Femur (tissue), 1 donor: ENCODE measurements around the gene KIF5A.

Source experiments
- DNase-seq: peaks from one replicate; pipeline ENCODE4 v3.0.0-alpha.2; 2017

KIF5A gene

DNA sequence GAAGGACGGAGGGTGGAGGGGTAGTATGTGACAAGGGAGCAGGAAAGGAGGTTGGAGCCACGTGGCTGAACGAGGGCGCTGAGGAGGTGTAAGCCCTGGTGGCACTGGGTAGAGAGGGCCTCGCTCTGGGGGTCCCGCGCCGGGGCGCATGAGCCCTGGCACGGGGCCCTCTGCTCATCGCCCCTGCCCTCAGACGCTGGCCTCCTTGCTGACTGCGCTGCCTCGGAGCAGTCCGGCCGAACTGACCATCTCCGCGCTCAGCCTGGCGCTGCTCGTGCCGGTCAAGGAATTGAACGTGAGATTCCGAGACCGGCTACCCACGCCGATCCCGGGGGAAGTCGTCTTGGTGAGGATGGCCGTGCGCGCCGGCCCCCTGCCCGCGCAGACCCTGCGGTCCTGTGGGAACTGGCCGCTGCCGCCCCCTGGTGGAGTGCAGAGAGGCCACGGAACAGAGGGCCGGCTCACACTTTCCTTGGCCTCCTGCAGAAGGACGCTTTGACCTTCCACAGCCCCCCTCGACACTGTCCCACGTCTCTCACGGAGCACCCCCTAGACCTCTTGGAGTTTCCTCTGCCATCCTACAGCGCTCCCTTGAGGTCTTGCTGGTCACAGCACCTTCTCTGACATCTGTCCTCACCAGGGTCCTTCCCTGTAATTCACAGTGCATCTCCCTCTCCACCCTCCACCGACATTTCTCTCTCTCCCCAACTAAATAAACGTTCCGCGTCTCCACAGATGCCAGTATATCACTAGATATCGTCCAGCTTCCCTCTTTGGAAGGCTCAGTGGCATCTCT lies 71.9 kb downstream of the KIF5A start:
- peak; percentile 77 for DNase-seq

GRCh38 chr12:57622293-57623245 lies 72.7 kb downstream of the KIF5A start:
- DNase-seq: no peak

GRCh38 chr12:57623385-57623784 lies 73.5 kb downstream of the KIF5A start:
- no peak for DNase-seq

DNA sequence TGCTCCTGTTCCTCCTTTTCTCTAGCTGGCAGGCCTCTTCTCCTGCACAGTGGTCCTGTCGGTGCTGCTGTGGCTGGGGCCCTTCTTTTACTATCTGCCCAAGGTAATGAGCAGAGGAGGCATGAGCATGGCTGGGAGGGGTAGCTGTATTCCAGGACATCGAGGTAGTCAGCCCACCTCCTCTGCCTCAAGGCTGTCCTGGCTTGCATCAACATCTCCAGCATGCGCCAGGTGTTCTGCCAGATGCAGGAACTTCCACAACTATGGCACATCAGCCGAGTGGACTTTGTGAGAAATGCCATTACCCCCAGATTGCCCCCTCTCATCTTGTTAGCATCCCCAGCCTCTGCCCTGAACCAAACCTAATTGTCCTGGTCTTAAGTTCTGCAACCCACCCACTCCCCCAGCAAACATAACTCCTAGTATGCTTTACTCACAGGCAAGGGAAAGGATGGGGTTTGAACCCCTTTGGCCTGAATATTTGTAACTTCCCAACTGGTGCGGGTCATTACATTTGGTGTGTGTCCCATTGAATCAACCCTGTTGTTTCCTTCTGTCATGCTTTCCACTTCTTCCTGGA lies 74.1 kb downstream of the KIF5A start:
- no peak for DNase-seq

DNA sequence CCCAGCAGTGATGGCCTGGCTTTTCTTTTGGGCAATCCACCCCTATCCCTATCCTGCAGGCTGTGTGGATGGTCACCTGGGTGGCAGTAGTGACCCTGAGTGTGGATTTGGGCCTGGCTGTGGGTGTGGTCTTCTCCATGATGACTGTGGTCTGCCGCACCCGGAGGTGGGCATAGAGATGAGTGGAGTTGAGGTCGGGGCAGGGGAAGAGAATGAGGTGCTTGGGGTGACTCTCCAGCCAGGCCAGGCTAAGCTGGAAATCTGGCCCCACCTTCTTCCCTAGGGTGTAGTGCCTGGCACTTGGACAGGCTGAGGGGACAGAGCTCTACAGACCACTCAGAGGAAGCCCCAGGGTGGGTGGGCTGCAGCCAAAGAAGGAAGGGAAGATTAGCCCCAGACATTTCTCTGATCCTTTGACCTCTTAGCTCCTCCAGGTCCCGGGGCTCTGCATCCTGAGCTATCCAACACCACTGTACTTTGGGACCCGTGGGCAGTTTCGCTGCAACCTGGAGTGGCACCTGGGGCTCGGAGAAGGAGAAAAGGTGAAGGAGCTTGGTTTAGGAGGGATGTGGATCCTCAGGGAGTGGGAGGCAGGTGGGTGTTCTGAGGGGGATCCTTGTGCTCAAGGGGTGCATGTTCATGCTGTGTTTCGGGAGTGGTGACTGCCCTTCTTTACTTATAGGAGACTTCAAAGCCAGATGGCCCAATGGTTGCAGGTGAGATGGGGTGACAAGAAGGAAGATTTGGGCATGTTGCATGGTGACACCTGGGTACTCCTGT lies 74.8 kb downstream of the KIF5A start:
- DNase-seq: no peak

- DNase-seq: peak; percentile 15
Measured at GRCh38 chr12:57625261-57626032, 75.6 kb downstream of the KIF5A start.

DNA sequence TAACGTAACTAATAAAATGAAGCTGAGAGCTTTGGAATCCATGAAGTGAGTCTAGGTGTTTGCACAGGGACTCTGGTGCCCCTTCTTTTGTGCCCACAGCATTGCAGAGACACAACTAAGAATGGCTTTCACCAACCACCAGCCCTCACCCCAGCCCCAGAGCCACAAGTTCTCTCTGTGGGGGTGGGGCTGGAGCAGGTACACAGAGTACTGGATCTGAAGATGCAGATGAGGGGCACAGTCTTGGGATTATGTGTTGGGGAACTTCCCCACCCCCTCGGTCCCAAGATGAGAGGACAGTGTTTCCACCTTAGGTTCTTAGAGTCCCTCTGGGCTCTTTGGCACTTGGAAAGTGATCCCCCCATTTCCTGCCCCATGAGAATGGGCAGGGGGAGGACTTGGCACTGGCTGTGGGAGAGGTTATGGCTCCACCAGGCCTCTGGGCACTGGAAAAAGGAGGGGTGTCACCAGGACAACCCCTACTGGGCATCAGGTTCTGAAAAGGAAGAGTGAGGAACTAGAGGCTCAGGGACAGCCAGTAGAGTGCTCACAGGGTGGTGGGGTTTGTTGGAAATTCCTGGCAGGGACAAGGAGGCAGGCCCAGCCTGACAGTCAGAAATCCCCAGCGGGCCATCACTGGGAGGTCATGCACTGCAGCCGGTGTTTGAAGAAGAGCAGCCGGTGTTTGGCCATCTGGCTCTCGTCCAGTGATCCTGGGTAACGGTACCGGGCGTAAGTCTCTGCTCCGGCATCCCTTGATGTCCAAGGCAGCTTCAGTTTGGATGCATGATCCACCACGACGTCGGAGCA lies 76.5 kb downstream of the KIF5A start:
- peak; percentile 15 for DNase-seq

DNA sequence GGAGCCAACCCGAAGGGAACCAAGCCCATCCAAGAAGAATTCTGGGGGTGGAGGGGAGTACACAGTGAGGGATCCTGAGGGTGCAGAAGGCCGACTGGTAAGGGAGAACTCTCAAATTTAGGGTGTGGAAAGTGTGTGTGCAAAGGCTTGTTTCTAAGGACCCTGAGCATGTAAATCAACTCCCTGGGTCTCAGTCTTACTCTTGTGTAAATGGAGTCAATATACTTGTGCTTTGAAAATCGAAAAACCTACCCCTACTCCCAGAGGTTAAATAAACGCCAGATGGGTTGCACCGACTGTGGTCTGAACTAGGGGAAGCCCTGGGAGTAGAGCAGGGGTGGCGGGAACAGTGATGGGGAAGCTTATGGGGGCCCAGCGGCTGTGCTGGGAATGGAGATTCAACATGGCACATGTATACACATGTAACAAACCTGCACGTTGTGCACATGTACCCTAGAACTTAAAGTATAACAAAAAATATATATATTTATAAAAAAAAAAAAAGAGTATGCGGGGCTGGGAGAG lies 77.1 kb downstream of the KIF5A start:
- DNase-seq: no peak

DNA sequence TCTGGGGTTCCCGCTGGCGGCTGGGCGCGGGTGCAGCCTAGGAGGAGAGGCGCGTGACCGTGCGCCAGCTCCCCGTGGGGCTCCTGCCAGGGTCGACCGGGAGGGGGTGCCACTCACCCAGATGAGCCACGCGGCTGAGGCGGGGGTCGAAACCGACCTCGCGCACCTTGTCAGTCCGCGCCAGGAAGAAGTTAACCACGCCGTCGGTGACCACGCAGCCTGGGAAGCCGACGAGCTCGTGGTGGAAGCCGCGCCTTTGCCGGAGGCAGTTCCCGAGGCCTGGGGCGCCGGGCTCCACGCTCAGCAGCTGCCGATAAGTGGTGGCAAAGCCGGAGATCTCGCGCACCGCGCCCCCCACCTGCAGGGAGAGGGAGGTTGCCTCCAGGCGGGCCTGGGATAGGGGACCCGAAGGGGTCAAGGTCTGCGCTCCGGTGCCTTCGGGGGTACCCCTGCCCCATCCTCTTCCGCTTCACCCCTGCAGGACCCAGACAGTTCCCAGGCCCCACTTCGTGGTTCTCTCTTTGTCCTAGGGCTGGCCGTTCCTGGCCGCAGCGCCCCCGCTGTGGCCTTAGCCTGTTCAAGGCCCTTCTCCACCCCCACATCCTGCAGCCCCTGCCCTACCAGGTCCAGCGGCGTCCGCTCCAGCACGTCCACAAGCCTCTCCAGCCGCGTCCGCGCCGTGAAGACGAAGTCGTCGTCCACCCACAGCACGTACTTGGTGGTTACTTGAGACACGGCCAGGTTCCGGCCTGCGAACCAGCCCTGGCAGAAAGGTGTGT lies 77.8 kb downstream of the KIF5A start:
- peak; percentile 22 for DNase-seq

DNA sequence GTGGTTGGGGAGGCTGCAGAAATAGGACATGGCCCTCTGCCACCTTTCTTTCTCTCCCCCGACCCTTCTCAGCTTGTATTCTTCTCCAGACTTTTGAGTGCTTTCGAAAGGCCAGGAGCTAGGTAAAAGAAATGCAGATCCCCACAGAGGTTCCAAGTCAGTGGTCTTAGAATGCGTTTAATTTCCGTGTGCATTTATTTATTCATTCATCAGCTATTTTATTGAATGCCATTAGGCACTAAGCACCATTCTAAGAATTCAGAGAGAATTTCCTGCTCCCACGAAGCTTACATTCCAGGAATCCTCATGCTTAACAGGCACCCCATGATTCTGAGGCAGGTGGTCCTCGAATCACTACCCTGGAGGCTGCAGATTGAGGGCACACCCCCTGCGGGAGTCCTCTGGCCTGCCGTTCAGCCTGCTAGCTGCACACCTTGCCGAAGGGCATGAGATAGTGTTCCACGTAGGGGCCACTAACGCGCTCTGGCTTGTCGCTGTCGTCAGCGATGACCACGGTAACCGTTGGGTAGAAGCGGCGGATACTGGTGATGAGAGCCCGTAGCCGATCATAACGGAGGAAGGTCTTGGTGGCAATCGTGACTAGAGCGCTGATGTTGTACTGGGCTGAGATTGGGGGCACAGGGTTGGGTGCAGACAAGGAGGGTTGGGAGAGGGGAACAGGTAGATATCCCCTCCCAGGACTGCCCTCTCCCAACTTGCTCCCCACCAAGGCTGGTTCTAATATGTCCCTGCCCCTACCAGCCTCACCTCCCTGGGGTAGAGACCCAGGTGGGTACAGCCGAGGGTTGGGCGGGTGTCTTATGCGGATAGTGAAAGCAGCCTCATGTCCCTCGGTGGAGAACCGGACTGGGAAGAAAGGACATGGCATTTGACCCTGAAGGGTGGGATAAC lies 78.7 kb downstream of the KIF5A start:
- peak; percentile 14 for DNase-seq

DNA sequence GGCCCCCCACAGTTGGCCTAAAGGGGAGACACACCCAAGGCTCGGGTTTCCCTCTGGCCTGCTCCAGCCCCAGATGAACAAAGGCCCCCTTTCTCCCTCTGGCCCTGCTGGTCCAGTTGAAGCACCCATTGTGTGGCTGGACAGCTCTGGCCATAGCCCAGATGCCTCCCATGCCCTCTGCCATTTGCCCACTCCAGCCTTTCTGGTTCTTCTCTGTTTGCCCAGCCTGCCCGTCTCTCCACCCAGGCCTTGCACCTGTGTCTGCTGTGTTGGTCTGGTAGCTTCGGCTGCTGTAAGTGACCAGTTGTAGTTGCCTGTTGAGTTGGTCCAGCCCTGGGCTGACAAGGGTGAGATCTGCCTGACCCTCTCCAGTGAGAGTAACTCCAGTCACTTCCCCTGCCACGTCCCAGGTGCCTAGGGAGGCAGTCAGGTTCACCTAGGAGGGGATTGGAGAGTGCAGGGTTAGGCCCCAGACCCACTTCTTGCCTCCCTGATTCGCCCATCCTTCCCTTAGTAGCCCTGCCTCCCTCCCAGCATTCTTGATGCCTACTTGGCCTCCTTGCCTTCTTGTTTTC lies 80.1 kb downstream of the KIF5A start:
- DNase-seq: peak; percentile 14

- DNase-seq: peak; percentile 21
Measured at GRCh38 chr12:57630891-57631433, 81.1 kb downstream of the KIF5A start.

DNA sequence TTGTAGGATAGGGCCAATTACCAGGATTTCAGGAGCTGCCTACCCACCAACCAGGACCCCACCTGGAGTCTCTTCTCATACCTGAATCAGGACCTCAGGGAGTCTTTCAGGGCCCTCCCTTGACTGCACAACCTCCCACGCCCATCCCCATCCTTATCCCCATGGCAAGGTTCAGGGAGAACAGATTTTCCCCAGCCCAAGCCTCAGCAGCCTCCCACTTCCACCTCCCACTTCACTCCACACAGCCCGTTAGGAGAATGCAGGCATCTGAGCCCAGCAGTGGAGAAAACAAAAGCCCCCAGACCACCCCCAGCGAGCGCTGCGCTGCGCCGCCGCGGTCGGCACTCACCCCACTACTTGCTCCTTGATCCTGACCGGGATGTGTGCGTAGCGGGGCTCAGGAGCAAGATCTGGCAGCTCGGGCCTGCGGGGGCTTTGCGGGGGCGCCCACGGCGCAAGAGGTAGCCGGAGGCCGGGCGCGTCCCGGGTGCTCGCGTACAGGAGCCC lies 81.8 kb downstream of the KIF5A start:
- DNase-seq: no peak

DNA sequence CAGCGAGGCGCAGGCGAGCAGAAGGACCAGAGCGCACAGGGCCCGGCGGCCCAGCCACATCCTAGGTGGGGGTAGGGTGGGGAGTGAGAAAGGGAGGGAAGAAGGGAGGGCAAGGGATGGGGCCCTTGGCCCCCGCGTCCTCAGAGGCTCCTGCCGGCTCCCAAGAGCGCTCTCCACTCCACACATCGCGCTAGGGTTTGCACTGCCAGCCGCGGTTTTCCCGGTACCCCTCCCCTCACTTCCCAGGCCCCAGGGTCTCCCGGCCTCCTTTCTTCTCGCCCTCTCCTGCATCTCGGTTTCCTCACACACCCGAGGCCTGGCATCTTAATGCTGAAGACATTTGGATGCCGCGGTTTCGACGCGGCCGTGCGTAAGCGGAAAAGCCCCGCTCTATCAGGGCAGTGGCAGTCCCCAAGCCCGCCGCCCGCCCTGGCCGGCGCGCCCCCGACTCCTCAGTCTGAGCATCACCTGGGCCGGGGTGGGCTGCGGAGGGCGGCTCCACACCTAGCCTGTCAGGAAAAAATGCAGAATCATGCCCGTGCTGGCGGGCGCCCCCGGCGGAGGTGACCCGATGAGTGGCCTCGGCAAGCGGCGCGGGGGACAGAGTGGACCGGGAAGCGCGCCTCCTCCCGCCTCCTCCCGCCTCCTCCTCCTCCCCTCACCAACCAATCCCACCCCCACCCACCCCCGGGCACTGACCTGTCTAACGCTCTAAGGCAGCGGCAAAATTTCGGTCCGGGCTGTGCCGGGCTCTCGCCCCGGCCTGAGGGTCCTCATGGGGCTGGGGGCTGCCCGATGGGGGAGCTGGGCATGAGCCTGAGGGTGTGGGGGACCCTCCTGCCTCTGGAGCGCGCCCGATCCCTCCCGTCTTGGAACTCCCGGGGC lies 82.5 kb downstream of the KIF5A start:
- no peak for DNase-seq

GRCh38 chr12:57632958-57633840 lies 83.4 kb downstream of the KIF5A start, which contains the start of gene B4GALNT1:
Gene B4GALNT1 (minus strand): TSS chr12:57633201. CDS start chr12:57632132, 1,069 bp downstream.
- peak; percentile 57 for DNase-seq
